Measurements from ENCODE around the gene APOBEC3H. TPM values are rescaled to one million over a fixed set of nuclear protein-coding genes. Genes with fewer than 3 reads are reported as not detected.

APOBEC3H gene
- total and polyA plus RNA-seq, 12 donors: 0.06 to 1.9 (median 0.61) TPM; not detected in 8

DNA sequence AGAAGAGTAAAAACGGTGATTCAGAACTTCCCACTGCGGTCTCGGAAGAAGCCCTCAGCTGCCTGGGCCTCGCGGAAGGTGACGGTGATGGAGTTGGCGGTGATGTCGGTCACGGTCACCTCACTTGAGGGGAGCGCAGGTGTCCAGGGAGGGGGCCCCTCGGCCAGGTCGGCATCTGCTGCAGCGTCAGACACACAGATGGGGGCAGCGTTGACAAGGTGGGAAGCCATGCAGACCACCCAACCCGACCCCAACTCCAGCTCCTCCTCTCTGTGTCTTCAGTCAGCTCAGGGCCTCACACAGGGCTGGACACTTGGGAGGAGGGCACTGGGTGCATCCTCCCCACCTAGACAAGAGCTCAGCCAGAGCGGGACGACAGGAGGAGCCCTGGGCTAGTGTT, 36.8 kb downstream of the APOBEC3H start:
- H3K27me3 ChIP-seq: no peaks in the 10 kb centered on the region
- H3K4me1 ChIP-seq: peaks cover 4 to 33% (median 19%) of the 10 kb centered on the region in 9 donors
- peaks cover 0 to 71% (median 3%) of the 10 kb centered on the region in 9 donors for H3K36me3 ChIP-seq
- DNase-seq: no peak
- ATAC-seq: peak in 1 of 8 donors; percentile 16
- 90% methylated on average over 17 of the region's 17 CpGs for WGBS, 2 donors
- intact Hi-C loops (cut with DNase I): loop anchor here in 2 of 10 donors (10.0 kb wide), 2 partner anchors 259 to 359 kb away; partner anchors contain the start of gene CBX6 (in 1 of the 2)
- no peaks in the 10 kb centered on the region for H3K9me3 ChIP-seq
- H3K4me3 ChIP-seq: no peak overlapping the region
- H3K27ac ChIP-seq: no peak overlapping the region
- TF ChIP-seq, protein P1, sequence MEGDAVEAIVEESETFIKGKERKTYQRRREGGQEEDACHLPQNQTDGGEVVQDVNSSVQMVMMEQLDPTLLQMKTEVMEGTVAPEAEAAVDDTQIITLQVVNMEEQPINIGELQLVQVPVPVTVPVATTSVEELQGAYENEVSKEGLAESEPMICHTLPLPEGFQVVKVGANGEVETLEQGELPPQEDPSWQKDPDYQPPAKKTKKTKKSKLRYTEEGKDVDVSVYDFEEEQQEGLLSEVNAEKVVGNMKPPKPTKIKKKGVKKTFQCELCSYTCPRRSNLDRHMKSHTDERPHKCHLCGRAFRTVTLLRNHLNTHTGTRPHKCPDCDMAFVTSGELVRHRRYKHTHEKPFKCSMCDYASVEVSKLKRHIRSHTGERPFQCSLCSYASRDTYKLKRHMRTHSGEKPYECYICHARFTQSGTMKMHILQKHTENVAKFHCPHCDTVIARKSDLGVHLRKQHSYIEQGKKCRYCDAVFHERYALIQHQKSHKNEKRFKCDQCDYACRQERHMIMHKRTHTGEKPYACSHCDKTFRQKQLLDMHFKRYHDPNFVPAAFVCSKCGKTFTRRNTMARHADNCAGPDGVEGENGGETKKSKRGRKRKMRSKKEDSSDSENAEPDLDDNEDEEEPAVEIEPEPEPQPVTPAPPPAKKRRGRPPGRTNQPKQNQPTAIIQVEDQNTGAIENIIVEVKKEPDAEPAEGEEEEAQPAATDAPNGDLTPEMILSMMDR (IDR thresholded peaks at IDR 0.05): no peak

DNA sequence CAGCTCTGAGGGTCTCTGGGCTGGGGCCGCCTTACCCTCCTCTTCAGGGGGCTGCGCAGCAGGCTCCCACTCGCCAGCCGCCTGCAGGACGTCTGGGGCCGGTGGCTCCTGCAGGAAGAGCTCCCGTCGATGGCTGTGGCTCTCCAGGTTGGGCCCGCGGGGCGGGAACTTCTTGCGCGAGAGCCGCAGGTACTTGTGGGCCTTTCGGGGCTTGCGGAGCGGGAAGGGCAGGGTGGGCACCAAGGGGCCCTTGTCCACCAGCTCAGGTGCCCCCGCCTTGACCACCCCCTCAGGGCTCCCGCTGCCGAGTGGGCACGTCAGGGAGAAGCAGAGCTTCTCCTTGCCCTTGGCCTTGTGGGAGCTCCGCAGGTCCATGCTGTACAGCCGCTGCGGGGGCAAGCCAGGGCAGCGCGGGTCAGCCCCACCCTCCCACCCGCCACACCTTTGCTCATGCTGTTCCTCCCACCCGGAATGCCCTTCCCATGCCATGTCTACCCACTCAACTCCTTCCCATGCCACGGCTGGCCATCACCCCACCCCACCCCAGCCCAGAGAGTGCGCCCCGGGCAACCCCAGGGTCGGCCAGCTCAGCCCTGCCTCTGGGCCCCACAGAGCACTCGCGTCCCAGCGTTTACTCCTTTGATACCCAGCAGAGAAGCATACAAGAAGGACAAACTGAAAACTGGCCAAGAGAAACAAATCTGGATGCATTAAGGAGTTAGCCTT, 37.5 kb downstream of the APOBEC3H start:
- 88 to 91% methylated on average over 35 of the region's 35 CpGs for WGBS, 2 donors
- Histone ChIP-seq H3K4me1 (peaks cover 4 to 33% (median 19%) of the 10 kb centered on the region in 9 donors), H3K4me3 (no peak overlapping the region), H3K9me3 (no peaks in the 10 kb centered on the region), H3K36me3 (peaks cover 0 to 74% (median 3%) of the 10 kb centered on the region in 9 donors), H3K27me3 (no peaks in the 10 kb centered on the region), H3K27ac (no peak overlapping the region)
- DNase-seq (no peak), ATAC-seq (peak in 3 of 8 donors; percentile 10 to 16 (median 12))
- intact Hi-C loops (cut with DNase I): loop anchor here in 2 of 10 donors (10.0 kb wide), 2 partner anchors 260 to 360 kb away; partner anchors contain the start of gene CBX6 (in 1 of the 2)
- TF ChIP-seq, protein P1 (IDR thresholded peaks at IDR 0.05): no peak

DNA sequence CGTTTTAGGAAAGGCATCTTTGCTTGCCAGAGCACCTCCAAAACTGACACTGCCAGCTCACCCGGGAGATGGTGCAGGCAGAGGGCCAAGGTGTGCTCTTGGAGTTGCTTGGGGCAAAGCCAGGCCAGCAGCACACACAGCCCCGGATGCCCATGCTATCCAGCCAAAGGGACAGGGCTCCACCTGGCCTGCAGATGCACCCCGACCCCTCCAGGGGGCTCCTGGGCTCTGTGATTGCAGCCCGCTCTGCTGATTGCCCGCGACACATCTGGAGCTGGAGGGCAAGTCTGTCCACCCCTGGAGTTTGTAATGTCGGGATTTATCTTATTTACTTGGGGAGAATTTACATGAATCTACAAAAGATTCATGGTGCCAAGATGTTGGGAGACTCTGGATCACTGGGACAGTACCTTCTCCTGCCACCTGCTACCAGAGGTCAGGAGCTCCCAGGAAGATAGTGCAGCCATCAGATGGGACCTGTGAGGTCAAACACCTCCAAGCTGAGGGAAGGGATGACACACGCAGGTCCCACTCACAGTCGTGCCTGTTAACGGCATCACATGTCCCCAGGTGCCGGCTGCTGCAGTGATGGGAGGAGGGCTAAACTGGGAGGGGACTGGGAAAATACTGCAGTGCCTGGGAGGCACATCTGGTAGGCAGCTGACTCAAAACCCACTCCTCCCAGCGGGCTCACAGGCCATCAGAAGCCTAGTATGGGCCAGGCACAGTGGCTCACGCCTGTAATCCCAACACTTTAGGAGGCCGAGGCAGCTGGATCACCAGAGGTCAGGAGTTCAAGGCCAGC, 38.2 kb downstream of the APOBEC3H start:
- ATAC-seq: peak; percentile 30 to 83 (median 64)
- Histone ChIP-seq H3K27me3 (no peaks in the 10 kb centered on the region), H3K36me3 (peaks cover 0 to 70% (median 3%) of the 10 kb centered on the region in 9 donors), H3K27ac (no peak overlapping the region), H3K9me3 (no peaks in the 10 kb centered on the region), H3K4me1 (peaks cover 4 to 33% (median 19%) of the 10 kb centered on the region in 9 donors), H3K4me3 (no peak overlapping the region)
- TF ChIP-seq, protein P1 (IDR thresholded peaks at IDR 0.05): peak; percentile 19 to 63 (median 52)
- peak; percentile 47 to 56 for DNase-seq
- WGBS, 2 donors: 48 to 49% methylated on average over 15 of the region's 15 CpGs
- intact Hi-C loops (cut with DNase I): loop anchor here in 2 of 10 donors (10.0 kb wide), 2 partner anchors 260 to 360 kb away; partner anchors contain the start of gene CBX6 (in 1 of the 2)

DNA sequence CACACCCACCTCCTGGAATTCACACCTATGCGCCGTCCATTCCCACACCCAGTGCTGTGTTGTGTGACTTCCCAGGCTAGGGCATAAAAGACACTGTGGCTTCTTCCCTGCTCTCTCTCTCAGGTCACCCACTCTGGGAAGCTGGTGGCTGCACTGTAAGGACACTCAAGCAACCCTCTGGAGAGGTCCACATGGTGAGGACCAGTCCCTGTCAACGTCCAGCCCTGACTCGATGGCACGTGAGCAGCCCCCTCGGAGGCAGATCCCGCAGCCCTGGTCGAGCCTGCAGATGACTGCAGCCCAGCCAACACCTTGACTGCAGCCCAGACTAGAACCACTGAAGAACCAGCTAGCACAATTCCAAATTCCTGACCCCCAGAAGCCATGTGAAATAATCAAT, 39.3 kb downstream of the APOBEC3H start:
- H3K9me3 ChIP-seq: no peaks in the 10 kb centered on the region
- TF ChIP-seq, protein P1 (IDR thresholded peaks at IDR 0.05): no peak
- H3K4me3 ChIP-seq: no peak overlapping the region
- H3K36me3 ChIP-seq: peaks cover 0 to 78% (median 3%) of the 10 kb centered on the region in 9 donors
- H3K27ac ChIP-seq: no peak overlapping the region
- WGBS, 2 donors: 88 to 89% methylated on average over 8 of the region's 8 CpGs
- DNase-seq (no peak), ATAC-seq (no peak)
- H3K27me3 ChIP-seq: no peaks in the 10 kb centered on the region
- peaks cover under 1 to 25% (median 9%) of the 10 kb centered on the region in 9 donors for H3K4me1 ChIP-seq
- intact Hi-C loops (cut with DNase I): loop anchor here in 2 of 10 donors (10.0 kb wide), 2 partner anchors 262 to 362 kb away; partner anchors contain the start of gene CBX6 (in 1 of the 2)

All from heart right ventricle (tissue), 16 donors.